Activated CD4-positive, alpha-beta T cell treated with anti-CD3 and anti-CD28 coated beads for 4 hours (primary cell): Measurements from ENCODE around the gene CBFA2T3.

Source experiments
- DNase-seq, 2 donors: peaks; one replicate each; pipeline ENCODE4 v3.0.0-alpha.2; 2020

CBFA2T3 gene

GRCh38 chr16:88869673-88869980 is 107.4 kb downstream of the CBFA2T3 start:
- no peak for DNase-seq

- no peak for DNase-seq
Measured at GRCh38 chr16:88868974-88869672, 107.9 kb downstream of the CBFA2T3 start.

- no peak for DNase-seq
Measured at GRCh38 chr16:88867581-88868246, 109.3 kb downstream of the CBFA2T3 start.

- DNase-seq: no peak
Measured at GRCh38 chr16:88866151-88866920, 110.7 kb downstream of the CBFA2T3 start, which contains the start of gene PABPN1L. Gene PABPN1L, minus strand, starts transcription at chr16:88866660. Its CDS starts 54 bp downstream, at chr16:88866606.

GRCh38 chr16:88865742-88866141 is 111.3 kb downstream of the CBFA2T3 start:
- no peak for DNase-seq

GRCh38 chr16:88865310-88865709 is 111.7 kb downstream of the CBFA2T3 start:
- no peak for DNase-seq

- no peak for DNase-seq
Measured at GRCh38 chr16:88864521-88864920, 112.5 kb downstream of the CBFA2T3 start.

GRCh38 chr16:88864099-88864498 is 112.9 kb downstream of the CBFA2T3 start:
- DNase-seq: no peak

- DNase-seq: no peak
Measured at GRCh38 chr16:88863426-88863825, 113.6 kb downstream of the CBFA2T3 start.

GRCh38 chr16:88862968-88863367 is 114.0 kb downstream of the CBFA2T3 start:
- DNase-seq: no peak

GRCh38 chr16:88861359-88861758 is 115.6 kb downstream of the CBFA2T3 start:
- DNase-seq: no peak

- no peak for DNase-seq
Measured at GRCh38 chr16:88859381-88860091, 117.5 kb downstream of the CBFA2T3 start.

GRCh38 chr16:88857728-88858339 is 119.2 kb downstream of the CBFA2T3 start:
- peak; percentile 76 to 77 for DNase-seq

GRCh38 chr16:88856828-88857727 is 119.9 kb downstream of the CBFA2T3 start, which contains the start of the genes GALNS and TRAPPC2L:
Gene GALNS, minus strand, starts transcription at chr16:88856947. Its CDS starts 70 bp downstream, at chr16:88856877.
Gene TRAPPC2L, plus strand, starts transcription at chr16:88857127. Its CDS starts 24 bp downstream, at chr16:88857151.
- DNase-seq: peak; percentile 99 to 100

GRCh38 chr16:88856122-88856827 is 120.7 kb downstream of the CBFA2T3 start:
- DNase-seq: peak in 1 of 2 donors; percentile 5

- no peak for DNase-seq
Measured at GRCh38 chr16:88855736-88856121, 121.3 kb downstream of the CBFA2T3 start.

- no peak for DNase-seq
Measured at GRCh38 chr16:88855176-88855575, 121.8 kb downstream of the CBFA2T3 start.

GRCh38 chr16:88854306-88855111 is 122.5 kb downstream of the CBFA2T3 start:
- DNase-seq: peak; percentile 10 to 14

- no peak for DNase-seq
Measured at GRCh38 chr16:88853325-88853941, 123.6 kb downstream of the CBFA2T3 start.
